ENCODE results near the gene ULK4. TPM values are rescaled to one million over a fixed set of nuclear protein-coding genes. Genes with fewer than 3 reads are reported as not detected.

ULK4 gene
- total RNA-seq, 1 experiment from 2014 or later = 8.7 TPM

DNA sequence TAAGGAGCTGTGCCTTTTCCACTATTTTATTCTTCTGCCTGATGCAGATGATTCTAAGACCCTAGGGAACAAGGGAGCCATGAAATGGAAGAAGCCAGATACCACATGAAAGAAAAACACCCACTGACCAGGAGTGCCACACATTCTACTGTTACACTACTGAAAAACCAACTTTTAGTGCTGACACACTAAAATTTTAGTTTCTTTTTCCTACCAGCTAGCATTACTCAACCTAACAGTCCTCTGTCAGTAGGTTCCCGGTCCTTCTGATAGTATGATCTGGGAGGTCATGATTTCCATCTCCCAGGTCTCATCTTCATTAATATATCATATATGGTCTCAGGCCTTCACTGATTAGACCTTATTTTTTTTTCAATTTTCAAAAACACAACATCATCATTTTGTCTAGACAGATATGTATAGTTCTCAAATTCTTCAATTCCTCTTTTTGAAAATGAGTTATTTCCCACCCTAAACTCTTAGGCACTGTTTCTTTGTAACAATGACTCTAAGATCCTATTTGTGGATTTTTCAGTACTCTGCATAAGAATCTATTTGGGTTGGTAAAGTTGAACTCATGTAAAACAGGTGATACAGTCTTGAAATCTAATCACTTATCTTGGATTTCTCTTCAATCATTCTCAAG is 440.8 kb downstream of the ULK4 start:
- no peaks in the 10 kb centered on the region for H3K9me2 ChIP-seq (ENCODE audit: insufficient read depth)
- H3F3A ChIP-seq (ENCODE audit: insufficient read depth, low read depth) = no peaks in the 10 kb centered on the region
- no TSS peak for BruUV-seq (replicated peaks)
- POLR2A ChIA-PET (ENCODE audit: unreplicated experiment) = no interaction called here
- no peaks in the 10 kb centered on the region for H3K36me3 ChIP-seq (ENCODE audit: low read depth)
- no peak for DNase-seq
- TF ChIP-seq, protein P1, sequence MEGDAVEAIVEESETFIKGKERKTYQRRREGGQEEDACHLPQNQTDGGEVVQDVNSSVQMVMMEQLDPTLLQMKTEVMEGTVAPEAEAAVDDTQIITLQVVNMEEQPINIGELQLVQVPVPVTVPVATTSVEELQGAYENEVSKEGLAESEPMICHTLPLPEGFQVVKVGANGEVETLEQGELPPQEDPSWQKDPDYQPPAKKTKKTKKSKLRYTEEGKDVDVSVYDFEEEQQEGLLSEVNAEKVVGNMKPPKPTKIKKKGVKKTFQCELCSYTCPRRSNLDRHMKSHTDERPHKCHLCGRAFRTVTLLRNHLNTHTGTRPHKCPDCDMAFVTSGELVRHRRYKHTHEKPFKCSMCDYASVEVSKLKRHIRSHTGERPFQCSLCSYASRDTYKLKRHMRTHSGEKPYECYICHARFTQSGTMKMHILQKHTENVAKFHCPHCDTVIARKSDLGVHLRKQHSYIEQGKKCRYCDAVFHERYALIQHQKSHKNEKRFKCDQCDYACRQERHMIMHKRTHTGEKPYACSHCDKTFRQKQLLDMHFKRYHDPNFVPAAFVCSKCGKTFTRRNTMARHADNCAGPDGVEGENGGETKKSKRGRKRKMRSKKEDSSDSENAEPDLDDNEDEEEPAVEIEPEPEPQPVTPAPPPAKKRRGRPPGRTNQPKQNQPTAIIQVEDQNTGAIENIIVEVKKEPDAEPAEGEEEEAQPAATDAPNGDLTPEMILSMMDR (conservative IDR thresholded peaks at IDR 0.05) = no peak
- TF ChIP-seq EZH2 (IDR thresholded peaks at IDR 0.05; ENCODE audit: low read depth) = no peak
- H3K27ac ChIP-seq = no peak overlapping the region
- no peaks in the 10 kb centered on the region for H3K9me3 ChIP-seq (ENCODE audit: insufficient read depth, low read depth)
- no peaks in the 10 kb centered on the region for H4K20me1 ChIP-seq (ENCODE audit: insufficient read depth)
- no peak overlapping the region for H3K4me2 ChIP-seq
- H3K27me3 ChIP-seq (ENCODE audit: insufficient read depth, low read depth) = no peaks in the 10 kb centered on the region
- no peak overlapping the region for H3K4me3 ChIP-seq
- H2AFZ ChIP-seq = no peak overlapping the region
- H3K4me1 ChIP-seq (replicated peaks; ENCODE audit: insufficient read depth) = no peaks in the 10 kb centered on the region
- intact Hi-C loops (cut with micrococcal nuclease; ENCODE audit: unreplicated experiment) = no loop called here
- CTCF ChIA-PET = no interaction called here
- H3K79me2 ChIP-seq (ENCODE audit: low read depth) = no peaks in the 10 kb centered on the region

DNA sequence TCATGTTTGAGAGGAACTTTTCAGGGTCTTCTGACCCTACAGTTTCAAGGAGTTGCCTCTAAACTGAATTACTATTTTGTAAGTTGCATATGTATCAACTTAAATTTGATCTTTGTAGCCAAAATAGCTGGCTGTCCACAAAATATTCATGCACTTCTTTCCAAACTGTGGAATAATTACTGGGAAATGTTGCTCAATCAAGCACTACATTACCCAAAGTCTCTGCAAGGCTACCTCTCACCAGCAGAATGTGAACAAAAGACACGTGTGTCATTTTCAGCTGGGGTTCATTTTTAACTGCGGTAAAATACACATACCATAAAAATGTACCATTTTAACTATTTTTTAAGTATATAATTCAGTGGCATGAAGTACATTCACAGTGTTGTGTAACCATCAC is 442.2 kb downstream of the ULK4 start:
- no TSS peak for BruUV-seq (replicated peaks)
- H3K27me3 ChIP-seq (ENCODE audit: insufficient read depth, low read depth) = no peaks in the 10 kb centered on the region
- no peaks in the 10 kb centered on the region for H3K4me1 ChIP-seq (replicated peaks; ENCODE audit: insufficient read depth)
- TF ChIP-seq, protein P1 (conservative IDR thresholded peaks at IDR 0.05) = no peak
- no peak for TF ChIP-seq EZH2 (IDR thresholded peaks at IDR 0.05; ENCODE audit: low read depth)
- no peak overlapping the region for H3K4me2 ChIP-seq
- POLR2A ChIA-PET (ENCODE audit: unreplicated experiment) = no interaction called here
- CTCF ChIA-PET = no interaction called here
- H2AFZ ChIP-seq = no peak overlapping the region
- H3K36me3 ChIP-seq (ENCODE audit: low read depth) = no peaks in the 10 kb centered on the region
- H3F3A ChIP-seq (ENCODE audit: insufficient read depth, low read depth) = no peaks in the 10 kb centered on the region
- H3K9me2 ChIP-seq (ENCODE audit: insufficient read depth) = no peaks in the 10 kb centered on the region
- no peak overlapping the region for H3K4me3 ChIP-seq
- intact Hi-C loops (cut with micrococcal nuclease; ENCODE audit: unreplicated experiment) = no loop called here
- no peaks in the 10 kb centered on the region for H4K20me1 ChIP-seq (ENCODE audit: insufficient read depth)
- no peak overlapping the region for H3K27ac ChIP-seq
- H3K9me3 ChIP-seq (ENCODE audit: insufficient read depth, low read depth) = no peaks in the 10 kb centered on the region
- H3K79me2 ChIP-seq (ENCODE audit: low read depth) = no peaks in the 10 kb centered on the region
- no peak for DNase-seq

DNA sequence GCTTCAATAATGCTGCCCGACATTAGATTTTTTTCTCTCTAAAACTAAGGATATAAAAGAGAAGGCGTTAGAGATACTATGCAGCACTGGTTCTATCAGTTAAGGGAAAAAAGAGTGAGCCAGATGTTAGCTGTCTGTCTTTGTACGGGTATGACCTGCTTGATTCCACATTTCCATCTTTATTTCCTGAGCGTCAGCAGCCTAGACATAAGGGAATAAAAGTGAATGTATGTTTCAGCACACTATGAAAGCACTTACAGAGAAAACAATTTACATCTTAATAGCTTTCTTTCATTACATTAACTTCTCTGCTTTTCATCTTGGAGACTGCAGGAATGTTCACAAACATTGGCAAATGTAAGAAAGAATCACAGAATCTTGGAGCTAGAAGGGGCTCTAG is 443.3 kb downstream of the ULK4 start:
- CTCF ChIA-PET = no interaction called here
- no peak overlapping the region for H3K4me3 ChIP-seq
- POLR2A ChIA-PET (ENCODE audit: unreplicated experiment) = no interaction called here

More for the DNA sequence above, 443.3 kb downstream of the ULK4 start:
- H3K36me3 ChIP-seq (ENCODE audit: low read depth) = no peaks in the 10 kb centered on the region
- no peaks in the 10 kb centered on the region for H4K20me1 ChIP-seq (ENCODE audit: insufficient read depth)
- no peak overlapping the region for H3K27ac ChIP-seq
- H2AFZ ChIP-seq = no peak overlapping the region
- TF ChIP-seq, protein P1 (conservative IDR thresholded peaks at IDR 0.05) = no peak
- no peak for TF ChIP-seq EZH2 (IDR thresholded peaks at IDR 0.05; ENCODE audit: low read depth)
- H3F3A ChIP-seq (ENCODE audit: insufficient read depth, low read depth) = no peaks in the 10 kb centered on the region
- H3K9me2 ChIP-seq (ENCODE audit: insufficient read depth) = no peaks in the 10 kb centered on the region
- BruUV-seq (replicated peaks) = no TSS peak
- DNase-seq = no peak
- no peaks in the 10 kb centered on the region for H3K9me3 ChIP-seq (ENCODE audit: insufficient read depth, low read depth)
- H3K4me1 ChIP-seq (replicated peaks; ENCODE audit: insufficient read depth) = no peaks in the 10 kb centered on the region
- no peaks in the 10 kb centered on the region for H3K79me2 ChIP-seq (ENCODE audit: low read depth)
- no peaks in the 10 kb centered on the region for H3K27me3 ChIP-seq (ENCODE audit: insufficient read depth, low read depth)
- H3K4me2 ChIP-seq = no peak overlapping the region
- intact Hi-C loops (cut with micrococcal nuclease; ENCODE audit: unreplicated experiment) = no loop called here
